RCC 7860 (cell line): ENCODE results near the gene FILIP1L.

Experiments used
- DNase-seq: peaks from one replicate; pipeline ENCODE4 v3.0.0-alpha.2; 2015; ENCODE audit warnings: low spot score
- FAIRE-seq: peaks from 2 replicates; lab custom pipeline; 2012; peaks lifted over from hg19 to GRCh38; lab: Jason Lieb, UNC

FILIP1L gene

GRCh38 chr3:100114413-100115030 lies at the start of gene FILIP1L:
Gene FILIP1L, minus strand, starts transcription at chr3:100114501.
- DNase-seq (no peak), FAIRE-seq (no peak)

GRCh38 chr3:100163787-100164186 lies 49.5 kb upstream of the FILIP1L start:
- no peak for FAIRE-seq
- no peak for DNase-seq

DNA sequence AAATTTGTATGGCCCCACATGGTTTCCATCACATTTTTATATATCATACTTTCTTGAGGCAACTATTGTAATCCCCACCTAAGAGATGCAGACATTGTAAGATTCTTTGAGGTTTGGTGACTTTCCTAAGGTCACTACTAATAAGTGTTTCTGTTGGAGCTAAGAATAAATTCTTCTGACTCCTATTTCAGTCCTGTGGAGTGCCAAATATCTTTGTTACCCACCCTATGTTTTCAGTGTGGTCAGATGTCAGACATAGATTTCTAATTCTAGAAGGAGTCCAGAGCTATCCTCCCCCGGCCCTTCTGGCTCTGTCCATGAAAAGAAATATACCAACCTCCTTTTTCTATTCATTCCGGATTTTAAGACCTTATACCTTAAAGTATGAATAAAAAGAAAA lies 46.2 kb upstream of the FILIP1L start:
- FAIRE-seq = no peak
- DNase-seq = no peak

- FAIRE-seq = no peak
- DNase-seq = no peak
These were observed 45.2 kb upstream of the FILIP1L start for GRCh38 chr3:100159331-100160153.

GRCh38 chr3:100158918-100159330 lies 44.6 kb upstream of the FILIP1L start:
- no peak for DNase-seq
- no peak for FAIRE-seq

DNA sequence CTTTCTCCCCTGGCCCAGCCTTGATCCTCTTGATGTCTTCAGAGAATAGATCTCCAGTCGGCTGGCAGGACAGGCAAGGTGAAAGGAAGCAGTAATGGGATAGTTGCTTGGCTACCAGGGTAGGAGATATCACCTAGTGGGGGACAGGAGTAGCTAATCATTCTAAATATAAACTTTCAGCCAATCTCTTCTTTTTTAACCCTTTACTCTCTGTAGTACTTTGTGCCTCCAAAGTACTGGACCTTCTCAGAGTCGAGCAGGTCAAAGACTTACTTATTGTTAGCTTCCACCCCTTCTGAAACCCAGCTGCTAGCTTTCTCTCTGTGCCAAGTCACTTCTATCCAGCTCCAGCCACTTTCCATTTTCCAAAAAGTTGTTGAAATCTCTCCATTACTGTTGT lies 43.4 kb upstream of the FILIP1L start:
- DNase-seq = no peak
- FAIRE-seq = no peak

DNA sequence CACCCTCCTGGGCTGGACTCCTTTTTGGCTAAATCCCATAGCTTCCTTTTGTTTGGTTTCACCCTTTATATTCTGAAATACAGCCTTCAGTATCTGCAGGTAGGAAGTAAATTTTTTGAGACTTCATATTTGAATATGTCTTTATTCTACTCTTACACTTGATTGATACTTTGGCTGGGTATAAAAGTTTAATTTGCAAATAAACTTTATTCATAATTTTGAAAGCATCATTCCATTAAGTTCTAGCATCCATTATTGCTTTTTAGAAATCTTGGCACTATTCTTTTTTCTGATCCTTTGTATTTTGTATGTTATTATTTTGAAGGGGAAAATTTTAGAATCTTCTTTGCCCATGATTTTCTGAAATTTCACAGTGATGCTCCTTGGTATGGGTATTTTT lies 41.3 kb upstream of the FILIP1L start:
- DNase-seq (no peak), FAIRE-seq (no peak)

DNA sequence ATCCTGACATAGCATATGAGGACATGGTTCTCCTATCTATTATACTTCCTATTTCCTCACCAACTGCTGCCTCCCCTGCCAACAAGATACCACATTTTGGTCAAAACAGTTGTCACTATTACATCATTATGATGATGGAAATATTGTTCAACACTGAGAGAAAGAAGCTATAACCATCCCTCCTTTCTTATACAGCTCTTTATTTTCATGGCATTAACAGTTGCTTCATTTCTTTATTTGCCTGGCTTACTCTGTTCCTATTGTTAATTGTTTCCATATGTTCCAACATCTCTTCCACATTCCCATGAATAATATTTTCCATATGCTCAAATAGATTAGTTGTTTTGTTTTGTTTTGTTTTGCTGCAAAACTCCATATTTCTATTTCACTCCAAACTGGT lies 40.8 kb upstream of the FILIP1L start:
- FAIRE-seq (no peak), DNase-seq (no peak)

GRCh38 chr3:100154171-100154570 lies 39.9 kb upstream of the FILIP1L start:
- DNase-seq (no peak), FAIRE-seq (no peak)

DNA sequence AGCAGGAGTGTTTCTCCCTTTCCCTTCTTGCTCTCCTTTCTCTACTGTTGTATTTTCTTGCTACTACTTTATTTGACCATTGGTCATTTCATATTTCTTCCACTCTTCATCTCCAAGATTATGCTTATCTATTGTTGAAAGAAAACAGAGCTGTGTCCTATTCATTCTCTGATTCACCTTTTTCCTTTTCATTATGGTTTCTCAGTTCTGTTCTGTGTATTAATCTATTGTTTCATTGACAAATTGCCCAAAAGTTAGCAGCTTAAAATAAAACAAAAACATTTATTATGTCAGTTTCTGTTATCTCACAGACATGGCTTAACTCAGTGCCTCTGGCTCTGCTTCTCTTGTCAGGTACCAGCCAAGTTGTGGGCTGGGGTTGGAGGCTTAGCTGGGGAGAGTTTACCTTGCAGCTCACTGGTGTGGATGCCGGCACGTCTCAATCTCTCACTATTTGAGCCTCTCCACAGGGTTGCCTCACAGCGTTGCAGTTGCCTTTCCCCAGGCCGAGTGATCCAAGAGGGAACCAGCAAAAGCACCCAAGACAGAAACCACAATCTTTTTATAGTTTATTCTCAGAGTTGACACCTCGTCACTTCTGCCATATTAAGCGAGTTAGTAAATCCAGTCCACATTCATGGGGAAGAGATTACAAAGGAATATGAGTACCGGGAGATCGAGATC lies 36.9 kb upstream of the FILIP1L start:
- DNase-seq (no peak), FAIRE-seq (no peak)

DNA sequence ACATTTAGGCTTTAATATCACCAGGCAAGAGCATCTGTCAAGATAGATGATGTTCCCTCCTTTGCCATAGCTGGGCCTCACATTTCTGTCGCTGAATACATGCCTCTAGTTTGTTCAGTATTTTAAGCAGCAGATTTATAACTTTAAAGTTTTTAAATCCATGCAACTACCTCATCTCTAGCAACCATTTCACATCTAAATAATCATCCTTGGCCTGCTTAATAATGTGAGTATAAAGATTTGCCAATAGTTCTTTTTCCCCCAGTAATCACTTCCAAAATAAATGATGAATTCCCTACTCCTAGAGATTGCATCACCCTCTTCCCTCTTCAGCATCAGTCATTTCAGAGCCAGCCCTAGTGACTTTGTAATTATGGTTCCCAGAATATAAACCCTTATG lies 36.2 kb upstream of the FILIP1L start:
- FAIRE-seq = no peak
- no peak for DNase-seq

- no peak for FAIRE-seq
- no peak for DNase-seq
These were observed 35.6 kb upstream of the FILIP1L start for GRCh38 chr3:100149713-100150415.

DNA sequence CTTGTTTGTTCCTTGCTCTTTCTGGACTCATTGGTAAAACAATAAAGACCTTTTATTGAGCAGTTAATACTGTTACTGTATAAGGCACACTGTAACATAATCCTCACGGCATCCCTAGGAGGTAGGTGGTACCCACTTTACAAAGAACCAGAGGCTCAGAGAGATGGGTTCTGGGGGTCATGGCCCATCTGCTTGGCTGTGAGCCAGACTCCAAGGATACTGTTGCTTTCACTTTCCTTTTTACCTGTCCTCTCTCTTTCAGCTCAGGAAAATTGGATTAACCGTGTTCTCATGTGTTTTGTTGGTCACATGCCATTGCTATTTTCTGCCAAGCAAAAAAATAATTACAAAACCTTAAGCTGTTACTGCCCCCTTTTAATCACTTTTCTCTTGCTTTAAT lies 34.8 kb upstream of the FILIP1L start:
- FAIRE-seq (no peak), DNase-seq (peak; percentile 21)

DNA sequence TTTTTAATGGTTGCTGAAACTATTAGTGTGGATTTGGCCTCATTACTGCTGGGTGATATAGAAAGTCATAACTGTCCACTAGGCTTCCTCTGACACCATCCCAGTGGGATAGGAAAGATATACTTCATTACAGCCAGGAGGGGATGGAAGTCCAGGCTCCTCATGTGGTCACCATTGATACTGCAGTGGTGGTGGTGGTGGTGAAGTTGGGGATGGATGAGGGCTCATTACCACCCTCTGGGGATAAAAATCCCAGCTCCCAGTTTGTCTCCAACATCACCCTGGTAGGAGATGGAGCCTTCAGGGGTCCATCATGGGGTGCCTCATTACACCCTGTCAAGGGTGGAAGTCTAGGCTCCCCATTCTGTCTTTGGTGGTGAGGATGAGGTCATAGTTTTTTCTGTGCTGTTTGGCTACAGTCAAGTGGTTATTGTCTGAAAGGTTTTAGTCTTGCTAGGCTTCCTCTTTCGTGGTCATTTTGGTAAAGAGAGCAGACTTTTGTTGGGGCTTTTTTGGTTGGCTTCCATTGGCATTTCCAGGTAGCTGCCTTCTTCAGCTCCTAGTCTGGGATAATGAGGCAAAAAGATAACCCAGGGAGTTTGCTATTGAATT lies 30.1 kb upstream of the FILIP1L start:
- FAIRE-seq = no peak
- no peak for DNase-seq

- DNase-seq (no peak), FAIRE-seq (no peak)
These were observed 27.3 kb upstream of the FILIP1L start for GRCh38 chr3:100141586-100141985.

DNA sequence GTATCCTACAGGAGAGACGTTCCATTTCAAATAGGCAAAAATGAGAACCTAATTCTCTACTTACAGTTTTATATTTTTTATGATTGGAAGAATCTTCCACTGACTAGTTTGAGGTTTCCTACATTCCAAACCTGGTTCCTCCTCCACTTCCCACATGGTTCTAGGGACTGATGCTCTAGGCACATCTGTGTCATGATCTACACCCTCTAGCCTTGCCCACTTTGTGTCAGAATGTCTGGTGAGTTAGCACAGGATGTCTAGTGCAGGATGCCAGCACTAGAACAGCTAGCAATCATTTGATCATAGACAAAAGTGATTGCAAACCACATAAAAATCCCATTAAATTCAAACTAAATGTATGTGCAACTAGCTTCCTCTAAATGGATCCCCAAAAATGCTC lies 26.7 kb upstream of the FILIP1L start:
- FAIRE-seq (no peak), DNase-seq (no peak)

DNA sequence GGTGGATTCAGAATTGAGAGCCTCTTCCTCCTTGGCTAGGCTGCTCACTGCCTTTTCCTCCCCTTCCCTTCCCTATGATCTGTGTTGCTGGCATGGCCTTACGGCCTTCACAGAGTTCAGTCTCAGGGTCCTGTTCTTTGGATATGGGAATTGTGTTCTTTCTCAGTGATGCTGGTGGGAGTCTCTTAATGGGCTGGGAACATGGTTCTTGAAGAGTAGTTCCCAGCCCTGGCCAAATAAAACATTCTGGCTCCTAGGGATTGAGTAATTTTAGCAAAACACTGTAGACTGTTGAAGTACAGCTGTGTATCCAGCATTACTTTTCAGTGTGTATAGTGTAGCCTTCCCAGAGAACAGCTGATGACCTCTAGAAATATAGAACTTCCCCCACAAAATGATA lies 22.6 kb upstream of the FILIP1L start:
- DNase-seq (no peak), FAIRE-seq (no peak)

DNA sequence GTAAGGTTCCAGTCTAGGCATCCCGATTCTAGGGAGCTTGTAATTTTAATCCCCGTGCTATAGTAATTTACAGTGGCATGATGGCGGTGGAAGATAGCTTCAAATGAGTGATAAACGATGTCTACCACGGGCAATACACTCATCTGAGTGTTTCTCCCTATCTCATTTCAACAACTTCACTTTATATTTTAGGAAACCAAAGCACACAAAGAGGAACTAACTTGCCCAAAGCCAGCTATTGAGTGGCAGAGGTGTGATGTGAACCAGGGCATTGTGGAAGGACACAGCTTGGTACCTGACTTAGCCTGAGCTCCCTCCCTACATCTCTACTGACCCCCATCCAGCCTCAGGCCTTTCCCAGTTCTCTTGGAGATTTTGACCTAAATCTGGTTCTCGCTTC lies 16.9 kb upstream of the FILIP1L start:
- DNase-seq (no peak), FAIRE-seq (no peak)

GRCh38 chr3:100129941-100130340 lies 15.6 kb upstream of the FILIP1L start:
- no peak for FAIRE-seq

GRCh38 chr3:100128565-100128964 lies 14.3 kb upstream of the FILIP1L start:
- DNase-seq (no peak), FAIRE-seq (no peak)

More at GRCh38 chr3:100129941-100130340, 15.6 kb upstream of the FILIP1L start:
- no peak for DNase-seq

DNA sequence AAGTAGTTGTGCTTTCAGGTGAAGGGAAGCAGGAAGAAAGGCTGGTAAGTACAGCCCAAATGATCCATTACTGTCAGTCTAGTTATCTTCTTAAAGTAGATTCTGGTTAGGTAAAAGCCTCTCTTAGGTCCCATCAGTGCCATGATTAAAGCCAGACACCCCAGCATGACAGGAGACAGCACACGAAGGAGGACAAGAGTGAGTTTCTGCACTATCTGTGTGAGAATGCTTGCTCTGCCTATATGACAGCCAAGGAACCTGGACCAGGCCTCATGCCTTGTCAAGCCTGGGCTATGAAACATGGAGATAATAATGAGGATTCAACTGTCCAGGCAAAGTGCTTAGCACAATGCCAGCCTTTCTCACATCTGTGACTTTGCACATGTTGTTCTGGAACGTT lies 13.5 kb upstream of the FILIP1L start:
- DNase-seq = no peak
- no peak for FAIRE-seq
